IPS-18a (cell line): ENCODE data around the gene RERGL.
"Not testable (repeated sequence)": the region's sequence is repeated elsewhere in the genome, so short reads cannot be mapped to it uniquely, and the experiment has no call there.

Source experiments
- H3K27ac ChIP-seq: one replicate; pipeline ENCODE4 v1.5.1; 2013; ENCODE audit warnings: low read length
- H3K27me3 ChIP-seq: one replicate; pipeline ENCODE4 v1.6.1; 2013; ENCODE audit warnings: mild to moderate bottlenecking, low read length; ENCODE audit not compliant: control insufficient read depth, insufficient read depth
- H3K36me3 ChIP-seq: one replicate; pipeline ENCODE4 v1.6.1; 2013; ENCODE audit warnings: low read depth, low read length; ENCODE audit not compliant: control insufficient read depth
- H3K4me1 ChIP-seq: one replicate; pipeline ENCODE4 v1.6.1; 2013; ENCODE audit warnings: low read depth, low read length; ENCODE audit not compliant: control insufficient read depth
- H3K4me3 ChIP-seq: one replicate; pipeline ENCODE4 v1.5.1; 2013; ENCODE audit warnings: low read length
- H3K9ac ChIP-seq: one replicate; pipeline ENCODE4 v1.6.1; 2013; ENCODE audit warnings: mild to moderate bottlenecking, low read length, moderate library complexity
- H3K9me3 ChIP-seq: one replicate; pipeline ENCODE4 v1.6.1; 2013; ENCODE audit warnings: low read depth, low read length; ENCODE audit not compliant: control insufficient read depth

RERGL gene

GRCh38 chr12:18074001-18074400, 16.0 kb downstream of the RERGL start:
- no peak overlapping the region for H3K4me3 ChIP-seq
- H3K27me3 ChIP-seq, result no peaks in the 10 kb centered on the region
- H3K27ac ChIP-seq, result no peak overlapping the region
- no peaks in the 10 kb centered on the region for H3K36me3 ChIP-seq
- H3K9me3 ChIP-seq, result no peaks in the 10 kb centered on the region
- H3K4me1 ChIP-seq, result no peaks in the 10 kb centered on the region
- H3K9ac ChIP-seq, result no peak overlapping the region

DNA sequence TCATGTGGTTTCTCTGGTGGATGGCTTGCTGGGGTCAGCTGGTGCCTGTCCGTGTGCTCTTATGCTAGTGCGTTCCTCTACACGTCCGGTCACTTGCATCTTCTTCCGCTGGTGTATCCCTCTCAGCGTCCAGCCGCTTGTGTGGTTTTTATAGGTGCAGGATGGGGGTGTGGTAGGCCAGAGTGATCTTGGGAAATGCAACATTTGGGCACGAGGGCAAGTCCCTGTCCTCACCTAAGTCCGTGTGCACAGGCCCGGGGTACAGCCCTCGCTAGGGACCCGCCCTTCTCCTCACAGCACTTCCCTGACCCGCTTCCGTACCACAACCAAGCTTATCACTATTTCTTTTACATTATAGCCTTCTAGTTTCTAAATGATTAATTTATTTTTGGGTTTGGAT, 17.3 kb downstream of the RERGL start:
- Histone ChIP-seq H3K9me3 (no peaks in the 10 kb centered on the region), H3K4me3 (no peak overlapping the region), H3K4me1 (peaks cover 10% of the 10 kb centered on the region), H3K36me3 (no peaks in the 10 kb centered on the region), H3K27ac (no peak overlapping the region), H3K27me3 (no peaks in the 10 kb centered on the region), H3K9ac (no peak overlapping the region)

GRCh38 chr12:18071336-18071735, 18.7 kb downstream of the RERGL start:
- no peak overlapping the region for H3K27ac ChIP-seq
- no peak overlapping the region for H3K4me3 ChIP-seq
- H3K9ac ChIP-seq, result no peak overlapping the region
- H3K9me3 ChIP-seq, result no peaks in the 10 kb centered on the region
- H3K36me3 ChIP-seq, result no peaks in the 10 kb centered on the region
- no peaks in the 10 kb centered on the region for H3K27me3 ChIP-seq
- peaks cover 13% of the 10 kb centered on the region for H3K4me1 ChIP-seq

DNA sequence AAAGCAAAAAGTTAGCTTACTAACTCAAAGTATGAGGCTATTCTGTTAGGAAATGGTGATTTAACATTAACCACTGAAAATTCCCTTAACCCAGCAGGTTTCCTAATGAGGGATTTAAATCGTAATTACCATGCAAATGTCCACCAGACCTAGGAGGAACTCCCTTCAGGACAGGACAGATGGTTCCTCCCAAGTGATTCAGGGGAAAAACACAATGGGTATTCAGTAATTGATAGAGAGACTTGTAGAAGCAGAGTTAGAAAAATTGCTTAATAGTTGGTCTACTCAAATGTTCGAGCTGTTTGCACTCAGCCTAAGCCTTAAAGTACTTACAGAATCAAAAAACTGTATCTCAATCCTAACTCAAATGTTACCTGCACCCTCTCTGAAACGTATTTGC, 21.6 kb downstream of the RERGL start:
- Histone ChIP-seq H3K4me3 (no peak overlapping the region), H3K4me1 (peaks cover 13% of the 10 kb centered on the region), H3K27me3 (no peaks in the 10 kb centered on the region), H3K36me3 (no peaks in the 10 kb centered on the region), H3K9me3 (peaks cover 4% of the 10 kb centered on the region), H3K27ac (no peak overlapping the region), H3K9ac (no peak overlapping the region)

DNA sequence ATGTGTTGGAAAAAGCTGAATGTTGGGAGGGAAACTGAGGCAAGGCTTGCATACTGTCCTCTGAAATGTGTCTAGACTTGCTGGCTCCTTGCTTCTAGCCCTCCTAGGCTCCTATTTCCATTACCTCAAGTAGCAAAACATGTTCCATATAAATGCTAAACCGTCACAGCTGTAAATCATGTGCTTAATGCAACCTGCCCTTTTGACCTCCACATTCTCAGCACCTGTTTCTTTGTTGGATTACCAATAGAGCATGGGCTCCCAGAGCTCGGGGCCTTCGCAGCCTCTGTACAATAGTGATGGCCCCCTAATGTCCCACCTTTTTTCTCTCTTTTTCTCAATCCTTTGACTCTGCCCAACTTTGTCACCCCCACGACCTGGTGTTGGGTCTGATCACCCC, 23.3 kb downstream of the RERGL start:
- Histone ChIP-seq H3K9ac (no peak overlapping the region), H3K4me1 (peaks cover 13% of the 10 kb centered on the region), H3K9me3 (peaks cover 8% of the 10 kb centered on the region), H3K4me3 (no peak overlapping the region), H3K27me3 (no peaks in the 10 kb centered on the region), H3K27ac (no peak overlapping the region), H3K36me3 (no peaks in the 10 kb centered on the region)

DNA sequence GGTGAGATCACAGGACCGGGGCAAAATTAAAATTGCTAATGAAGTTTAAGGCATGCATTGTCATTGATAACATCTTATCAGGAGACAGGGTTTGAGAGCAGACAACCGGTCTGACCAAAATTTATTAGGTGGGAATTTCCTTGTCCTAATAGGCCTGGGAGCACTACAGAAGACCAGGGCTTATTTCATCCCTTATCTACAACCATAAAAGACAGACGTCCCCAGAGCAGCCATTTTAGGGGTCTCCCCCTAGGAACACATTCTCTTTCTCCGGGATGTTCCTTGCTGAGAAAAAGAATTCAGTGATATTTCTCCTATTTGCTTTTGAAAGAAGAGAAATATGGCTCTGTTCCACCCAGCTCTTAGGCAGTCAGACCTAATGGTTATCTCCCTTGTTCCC, 27.1 kb downstream of the RERGL start:
- H3K4me3 ChIP-seq, H3K4me1 ChIP-seq, H3K9me3 ChIP-seq, H3K36me3 ChIP-seq, H3K27ac ChIP-seq, H3K27me3 ChIP-seq, H3K9ac ChIP-seq: not testable (repeated sequence)

- H3K27ac ChIP-seq, result no peak overlapping the region
- H3K27me3 ChIP-seq, result no peaks in the 10 kb centered on the region
- H3K4me1 ChIP-seq, result no peaks in the 10 kb centered on the region
- H3K9me3 ChIP-seq, result no peaks in the 10 kb centered on the region
- no peaks in the 10 kb centered on the region for H3K36me3 ChIP-seq
- H3K4me3 ChIP-seq, result no peak overlapping the region
- H3K9ac ChIP-seq, result no peak overlapping the region
Measured at GRCh38 chr12:18057051-18057450, 32.9 kb downstream of the RERGL start.

- Histone ChIP-seq H3K9me3 (no peaks in the 10 kb centered on the region), H3K9ac (no peak overlapping the region), H3K27me3 (no peaks in the 10 kb centered on the region), H3K4me1 (no peaks in the 10 kb centered on the region), H3K27ac (no peak overlapping the region), H3K4me3 (no peak overlapping the region), H3K36me3 (no peaks in the 10 kb centered on the region)
Measured at GRCh38 chr12:18054925-18055619, 34.9 kb downstream of the RERGL start.

- no peak overlapping the region for H3K9ac ChIP-seq
- no peaks in the 10 kb centered on the region for H3K9me3 ChIP-seq
- no peak overlapping the region for H3K4me3 ChIP-seq
- no peak overlapping the region for H3K27ac ChIP-seq
- H3K4me1 ChIP-seq, result no peaks in the 10 kb centered on the region
- no peaks in the 10 kb centered on the region for H3K36me3 ChIP-seq
- H3K27me3 ChIP-seq, result no peaks in the 10 kb centered on the region
Measured at GRCh38 chr12:18045446-18045992, 44.5 kb downstream of the RERGL start.

- H3K36me3 ChIP-seq, result not testable (repeated sequence)
Measured at GRCh38 chr12:18040060-18040742, 49.8 kb downstream of the RERGL start.

More at GRCh38 chr12:18040060-18040742, 49.8 kb downstream of the RERGL start:
- not testable (repeated sequence) for H3K4me3 ChIP-seq, H3K27me3 ChIP-seq, H3K27ac ChIP-seq, H3K9ac ChIP-seq, H3K9me3 ChIP-seq, H3K4me1 ChIP-seq
